Iris pigment epithelial cell (primary cell): ENCODE measurements around the gene SERHL2.
"Not testable (repeated sequence)": the region's sequence is repeated elsewhere in the genome, so short reads cannot be mapped to it uniquely, and the experiment has no call there.

Experiments
- DNase-seq: peaks from one replicate; pipeline ENCODE4 v3.0.0-alpha.2; 2011; ENCODE audit warnings: low read depth

SERHL2 gene

GRCh38 chr22:42574046-42574445 lies 20.3 kb downstream of the SERHL2 start:
- DNase-seq = not testable (repeated sequence)

GRCh38 chr22:42574468-42574867 lies 20.7 kb downstream of the SERHL2 start:
- not testable (repeated sequence) for DNase-seq

- DNase-seq = not testable (repeated sequence)
These were observed 22.3 kb downstream of the SERHL2 start for GRCh38 chr22:42575996-42576574.

GRCh38 chr22:42577141-42577540 lies 23.4 kb downstream of the SERHL2 start:
- DNase-seq = not testable (repeated sequence)

- DNase-seq = no peak
These were observed 24.0 kb downstream of the SERHL2 start for GRCh38 chr22:42577623-42578240.

- DNase-seq = not testable (repeated sequence)
These were observed 26.3 kb downstream of the SERHL2 start for GRCh38 chr22:42580040-42580439.

- DNase-seq = not testable (repeated sequence)
These were observed 27.5 kb downstream of the SERHL2 start for GRCh38 chr22:42581194-42581761.

GRCh38 chr22:42581762-42582716 lies 28.3 kb downstream of the SERHL2 start:
- peak; percentile 74 for DNase-seq

GRCh38 chr22:42582987-42583386 lies 29.2 kb downstream of the SERHL2 start:
- no peak for DNase-seq

GRCh38 chr22:42584364-42584940 lies 30.7 kb downstream of the SERHL2 start:
- DNase-seq = no peak

GRCh38 chr22:42585096-42585495 lies 31.3 kb downstream of the SERHL2 start:
- no peak for DNase-seq

GRCh38 chr22:42586381-42586780 lies 32.6 kb downstream of the SERHL2 start:
- DNase-seq = no peak

GRCh38 chr22:42587588-42588175 lies 33.9 kb downstream of the SERHL2 start:
- DNase-seq = no peak

GRCh38 chr22:42591987-42592386 lies 38.2 kb downstream of the SERHL2 start:
- no peak for DNase-seq

GRCh38 chr22:42595434-42595833 lies 41.7 kb downstream of the SERHL2 start:
- DNase-seq = no peak

- no peak for DNase-seq
These were observed 42.6 kb downstream of the SERHL2 start for GRCh38 chr22:42596336-42596735.

GRCh38 chr22:42596863-42597530 lies 43.2 kb downstream of the SERHL2 start:
- DNase-seq = no peak

GRCh38 chr22:42601879-42602465 lies 48.2 kb downstream of the SERHL2 start:
- no peak for DNase-seq

- no peak for DNase-seq
These were observed 48.7 kb downstream of the SERHL2 start for GRCh38 chr22:42602470-42602869.

- DNase-seq = no peak
These were observed 49.7 kb downstream of the SERHL2 start for GRCh38 chr22:42603427-42603826.

- peak; percentile 50 for DNase-seq
These were observed 50.6 kb downstream of the SERHL2 start for GRCh38 chr22:42604403-42604802.
